Measurements from ENCODE around the gene FOXN3.

- TF ChIP-seq CTCF (IDR thresholded peaks at IDR 0.05 in 2 of 3, conservative IDR thresholded peaks at IDR 0.05 in 1 of 3; ENCODE audit: control insufficient read depth in 2 of 3, extremely low read depth in 1 of 3, insufficient read depth in 1 of 3, low read depth in 3 of 3, low read length in 3 of 3) (no peak), EGR1 (IDR thresholded peaks at IDR 0.05; ENCODE audit: borderline replicate concordance in 1 of 2, low read depth in 2 of 2, low read length in 2 of 2) (no peak), USF1 (IDR thresholded peaks at IDR 0.05; ENCODE audit: borderline replicate concordance, extremely low read length, insufficient read depth, low read depth, low read length) (no peak), POU2F2 (IDR thresholded peaks at IDR 0.05; ENCODE audit: borderline replicate concordance, low read depth, low read length) (no peak), POLR2A (IDR thresholded peaks at IDR 0.05; ENCODE audit: low read depth, low read length) (no peak), POLR2AphosphoS2 (IDR thresholded peaks at IDR 0.05; ENCODE audit: low read depth, low read length) (no peak), FOS (IDR thresholded peaks at IDR 0.05; ENCODE audit: borderline replicate concordance, extremely low read depth, insufficient read length) (no peak), EZH2 (IDR thresholded peaks at IDR 0.05; ENCODE audit: borderline replicate concordance, control insufficient read depth, low read depth, low read length) (no peak), ATF3 (IDR thresholded peaks at IDR 0.05; ENCODE audit: borderline replicate concordance, extremely low read depth, low read depth, low read length) (no peak), REST (IDR thresholded peaks at IDR 0.05; ENCODE audit: low read depth, low read length) (no peak), POLR2AphosphoS5 (IDR thresholded peaks at IDR 0.05; ENCODE audit: low read length) (no peak), PKNOX1 (IDR thresholded peaks at IDR 0.05) (no peak), YY1 (IDR thresholded peaks at IDR 0.05; ENCODE audit: low read depth, low read length) (no peak), SIN3A (IDR thresholded peaks at IDR 0.05; ENCODE audit: low read depth, low read length) (no peak)
These were observed 195.8 kb downstream of the FOXN3 start for GRCh38 chr14:89221109-89221810.
